ENCODE data around the gene SRCAP.
A peak's percentile ranks its signal among the peaks of the same experiment; 100 is the strongest.

The SRCAP gene

DNA sequence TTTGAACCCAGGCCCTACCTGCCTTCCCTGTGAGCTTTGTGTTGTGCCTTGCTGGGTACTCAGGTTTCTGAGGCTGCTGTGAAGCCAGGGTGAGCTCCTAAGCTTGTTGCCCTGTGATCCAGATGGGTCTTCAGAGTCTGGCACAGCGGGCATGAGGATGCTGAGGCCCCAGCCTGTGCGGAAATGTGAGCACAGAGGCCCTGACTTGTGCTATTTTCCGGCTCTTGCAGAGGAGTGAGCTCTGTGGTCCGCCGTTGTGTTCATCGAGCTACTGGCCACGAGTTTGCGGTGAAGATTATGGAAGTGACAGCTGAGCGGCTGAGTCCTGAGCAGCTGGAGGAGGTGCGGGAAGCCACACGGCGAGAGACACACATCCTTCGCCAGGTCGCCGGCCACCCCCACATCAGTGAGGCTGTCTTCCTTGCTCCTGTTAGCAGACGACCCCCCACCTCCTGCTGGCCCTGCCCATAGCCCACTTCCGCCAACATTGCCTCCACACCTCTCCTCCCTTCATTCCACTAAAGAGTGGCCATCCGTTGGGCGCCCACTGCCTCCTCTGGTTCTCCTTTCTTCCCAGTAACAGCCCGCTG lies 52.0 kb downstream of the SRCAP start:
- peaks cover 57% of the 10 kb centered on the region for H3K36me3 Mint-ChIP-seq (ENCODE audit: insufficient read depth)
- H3K27me3 Mint-ChIP-seq: no peaks in the 10 kb centered on the region
- H3K4me1 Mint-ChIP-seq (ENCODE audit: low read depth in 2 of 2): peaks cover 21 to 34% of the 10 kb centered on the region in 2 donors
- no peaks in the 10 kb centered on the region for H3K9me3 Mint-ChIP-seq
- H3K27ac Mint-ChIP-seq: no peak overlapping the region
- H3K4me3 Mint-ChIP-seq: no peak overlapping the region
- DNase-seq (no peak), ATAC-seq (replicated peaks) (no peak)

- Mint-ChIP-seq H3K27me3 (no peaks in the 10 kb centered on the region), H3K36me3 (ENCODE audit: insufficient read depth) (peaks cover 59% of the 10 kb centered on the region), H3K27ac (no peak overlapping the region), H3K4me1 (ENCODE audit: low read depth in 2 of 2) (peaks cover 11 to 20% of the 10 kb centered on the region in 2 donors), H3K4me3 (no peak overlapping the region), H3K9me3 (no peaks in the 10 kb centered on the region)
- DNase-seq (no peak), ATAC-seq (replicated peaks) (no peak)
Measured at GRCh38 chr16:30753596-30753995, 54.6 kb downstream of the SRCAP start.

GRCh38 chr16:30755955-30756780 lies 57.2 kb downstream of the SRCAP start:
- ATAC-seq (replicated peaks): no peak
- no peak overlapping the region for H3K27ac Mint-ChIP-seq
- peaks cover 9 to 11% of the 10 kb centered on the region in 2 donors for H3K4me1 Mint-ChIP-seq (ENCODE audit: low read depth in 2 of 2)
- no peaks in the 10 kb centered on the region for H3K9me3 Mint-ChIP-seq
- H3K4me3 Mint-ChIP-seq: no peak overlapping the region
- DNase-seq: no peak
- no peaks in the 10 kb centered on the region for H3K27me3 Mint-ChIP-seq
- H3K36me3 Mint-ChIP-seq (ENCODE audit: insufficient read depth): peaks cover 46% of the 10 kb centered on the region

GRCh38 chr16:30756781-30757100 lies 57.8 kb downstream of the SRCAP start:
- no peak for ATAC-seq (replicated peaks)
- Mint-ChIP-seq H3K9me3 (no peaks in the 10 kb centered on the region), H3K27me3 (no peaks in the 10 kb centered on the region), H3K27ac (no peak overlapping the region), H3K4me1 (ENCODE audit: low read depth in 2 of 2) (peaks cover 8 to 13% of the 10 kb centered on the region in 2 donors), H3K36me3 (ENCODE audit: insufficient read depth) (peaks cover 52% of the 10 kb centered on the region), H3K4me3 (no peak overlapping the region)
- DNase-seq: no peak

- no peak for ATAC-seq (replicated peaks)
- no peak overlapping the region for H3K4me3 Mint-ChIP-seq
- peaks cover 8 to 18% of the 10 kb centered on the region in 2 donors for H3K4me1 Mint-ChIP-seq (ENCODE audit: low read depth in 2 of 2)
- DNase-seq: no peak
- H3K27me3 Mint-ChIP-seq: no peaks in the 10 kb centered on the region
- no peaks in the 10 kb centered on the region for H3K9me3 Mint-ChIP-seq
- peaks cover 54% of the 10 kb centered on the region for H3K36me3 Mint-ChIP-seq (ENCODE audit: insufficient read depth)
- no peak overlapping the region for H3K27ac Mint-ChIP-seq
Measured at GRCh38 chr16:30757316-30757715, 58.3 kb downstream of the SRCAP start.

DNA sequence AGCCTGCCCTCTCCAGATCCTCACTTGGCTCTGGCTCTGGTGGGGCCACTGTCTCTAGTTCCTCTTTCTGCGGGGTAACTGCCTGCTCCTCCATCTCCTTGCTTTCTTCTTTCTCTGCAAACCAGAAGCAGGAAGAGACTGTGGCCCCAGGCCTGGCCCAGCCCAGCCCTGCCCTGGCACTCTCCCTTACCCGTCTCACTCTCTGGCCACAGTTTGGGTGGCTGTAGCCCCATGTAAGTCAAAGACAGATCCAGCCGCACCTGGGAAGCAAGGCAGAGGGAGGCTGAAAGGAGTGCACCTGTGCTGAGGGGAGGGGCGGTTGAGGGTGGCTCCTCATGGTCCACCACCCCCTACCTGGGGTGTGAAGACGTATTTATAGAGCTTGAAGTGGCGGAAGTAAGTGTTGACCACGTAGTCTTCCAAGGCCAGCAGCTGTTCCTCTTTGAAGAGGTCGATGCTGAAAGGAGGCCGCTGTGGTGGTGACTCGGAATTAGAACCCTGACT lies 60.1 kb downstream of the SRCAP start:
- peaks cover 55% of the 10 kb centered on the region for H3K36me3 Mint-ChIP-seq (ENCODE audit: insufficient read depth)
- DNase-seq: no peak
- no peaks in the 10 kb centered on the region for H3K9me3 Mint-ChIP-seq
- no peak overlapping the region for H3K27ac Mint-ChIP-seq
- H3K27me3 Mint-ChIP-seq: no peaks in the 10 kb centered on the region
- no peak for ATAC-seq (replicated peaks)
- peak overlapping the region in 1 of 2 donors; percentile 35 for H3K4me3 Mint-ChIP-seq
- peaks cover 23 to 29% of the 10 kb centered on the region in 2 donors for H3K4me1 Mint-ChIP-seq (ENCODE audit: low read depth in 2 of 2)

- Mint-ChIP-seq H3K27me3 (no peaks in the 10 kb centered on the region), H3K4me3 (peak overlapping the region in 1 of 2 donors; percentile 95), H3K27ac (no peak overlapping the region), H3K36me3 (ENCODE audit: insufficient read depth) (peaks cover 51% of the 10 kb centered on the region), H3K9me3 (no peaks in the 10 kb centered on the region), H3K4me1 (ENCODE audit: low read depth in 2 of 2) (peaks cover 23 to 29% of the 10 kb centered on the region in 2 donors)
- no peak for ATAC-seq (replicated peaks)
- DNase-seq: no peak
Measured at GRCh38 chr16:30760001-30760559, 61.1 kb downstream of the SRCAP start.

DNA sequence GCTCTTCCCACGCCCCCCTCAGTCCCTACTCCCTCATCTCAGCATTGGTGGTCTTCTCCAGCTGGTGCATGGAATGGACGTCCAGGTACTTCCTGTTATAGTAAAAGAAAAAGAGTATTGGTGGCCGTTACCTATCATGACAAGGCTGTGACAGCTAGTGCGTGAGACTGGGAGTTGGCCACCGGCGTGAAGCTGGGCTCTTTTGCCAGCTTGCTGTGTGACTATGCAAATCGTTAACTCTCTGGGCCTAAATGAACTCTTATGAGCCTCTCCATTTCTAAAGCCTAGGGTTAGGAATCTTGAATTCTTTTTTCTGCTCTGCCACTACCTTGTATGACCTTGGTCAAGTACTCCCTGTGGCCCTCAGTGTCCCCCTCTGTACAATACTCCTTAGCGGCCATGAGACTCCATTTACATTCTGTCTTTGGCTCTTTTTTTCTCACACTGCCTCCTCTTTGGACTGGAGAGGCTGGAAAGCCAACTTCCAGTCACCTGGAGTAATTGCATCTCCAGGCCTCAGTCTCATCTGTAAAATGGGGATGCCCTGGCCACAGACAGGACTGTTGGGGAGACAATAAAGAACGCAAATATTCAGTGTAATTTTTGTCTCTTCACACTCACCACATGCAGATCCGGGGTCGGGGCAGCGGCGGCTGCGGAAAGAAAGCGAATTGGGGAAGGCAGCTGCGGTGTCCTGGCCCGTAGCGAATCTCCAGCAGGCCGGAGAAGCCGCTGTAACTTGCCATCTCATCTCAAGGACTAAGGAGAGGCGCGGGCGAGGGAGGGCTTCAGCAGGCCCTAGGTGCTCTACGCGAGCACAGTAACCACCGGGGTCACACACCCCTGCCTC lies 61.8 kb downstream of the SRCAP start:
- no peaks in the 10 kb centered on the region for H3K9me3 Mint-ChIP-seq
- H3K4me1 Mint-ChIP-seq (ENCODE audit: low read depth in 2 of 2): peaks cover 27 to 29% of the 10 kb centered on the region in 2 donors
- H3K27ac Mint-ChIP-seq: peak overlapping the region; percentile 93 to 96
- ATAC-seq (replicated peaks) (no peak), DNase-seq (no peak)
- no peaks in the 10 kb centered on the region for H3K27me3 Mint-ChIP-seq
- peak overlapping the region; percentile 95 for H3K4me3 Mint-ChIP-seq
- H3K36me3 Mint-ChIP-seq (ENCODE audit: insufficient read depth): peaks cover 51% of the 10 kb centered on the region

DNA sequence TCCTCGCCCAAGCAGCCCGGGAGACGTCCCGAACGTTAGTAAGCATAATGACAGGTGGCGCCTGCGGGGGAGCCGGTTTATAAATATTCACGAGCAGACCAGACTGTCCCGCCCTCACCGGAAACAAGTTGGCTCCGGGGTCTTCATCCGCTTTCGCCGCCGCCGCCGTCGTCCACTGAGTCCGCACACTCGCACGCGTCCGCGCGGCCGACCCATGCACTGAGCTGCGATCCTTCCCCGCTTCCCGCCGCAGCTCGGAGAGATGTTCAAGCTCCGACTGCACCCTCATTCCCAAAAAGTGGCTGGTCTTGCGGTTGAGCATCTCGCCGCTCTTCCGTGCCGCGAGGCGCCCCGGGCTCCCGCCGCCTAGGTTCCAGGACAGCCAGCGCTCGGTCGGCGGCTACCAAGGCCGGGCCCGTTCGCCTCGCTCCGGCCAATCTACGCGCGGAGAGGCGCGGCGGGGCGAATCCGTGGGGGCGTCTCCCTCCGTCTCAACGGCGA lies 62.5 kb downstream of the SRCAP start:
- Mint-ChIP-seq H3K27ac (peak overlapping the region; percentile 93 to 96), H3K9me3 (no peaks in the 10 kb centered on the region), H3K4me1 (ENCODE audit: low read depth in 2 of 2) (peaks cover 27 to 29% of the 10 kb centered on the region in 2 donors), H3K36me3 (ENCODE audit: insufficient read depth) (peaks cover 52% of the 10 kb centered on the region), H3K27me3 (no peaks in the 10 kb centered on the region), H3K4me3 (peak overlapping the region; percentile 95)
- peak; percentile 36 for ATAC-seq (replicated peaks)
- peak in 2 of 3 experiments; percentile 19 to 27 for DNase-seq

- Mint-ChIP-seq H3K36me3 (ENCODE audit: insufficient read depth) (peaks cover 52% of the 10 kb centered on the region), H3K27ac (peak within 1 kb of the TSS; percentile 93 to 96), H3K4me3 (peak within 1 kb of the TSS; percentile 95), H3K27me3 (no peaks in the 10 kb centered on the region), H3K9me3 (no peaks in the 10 kb centered on the region), H3K4me1 (ENCODE audit: low read depth in 2 of 2) (peaks cover 34 to 35% of the 10 kb centered on the region in 2 donors)
- peak; percentile 92 for ATAC-seq (replicated peaks)
- peak; percentile 84 to 89 (median 88) for DNase-seq
Measured at GRCh38 chr16:30761928-30762902, 63.2 kb downstream of the SRCAP start, which contains the start of the genes CFAP119 and RNF40. Gene CFAP119 (minus strand): TSS chr16:30762062. CDS start chr16:30761748, 314 bp downstream. Gene RNF40 (plus strand): TSS chr16:30762322. CDS start chr16:30762546, 224 bp downstream.

DNA sequence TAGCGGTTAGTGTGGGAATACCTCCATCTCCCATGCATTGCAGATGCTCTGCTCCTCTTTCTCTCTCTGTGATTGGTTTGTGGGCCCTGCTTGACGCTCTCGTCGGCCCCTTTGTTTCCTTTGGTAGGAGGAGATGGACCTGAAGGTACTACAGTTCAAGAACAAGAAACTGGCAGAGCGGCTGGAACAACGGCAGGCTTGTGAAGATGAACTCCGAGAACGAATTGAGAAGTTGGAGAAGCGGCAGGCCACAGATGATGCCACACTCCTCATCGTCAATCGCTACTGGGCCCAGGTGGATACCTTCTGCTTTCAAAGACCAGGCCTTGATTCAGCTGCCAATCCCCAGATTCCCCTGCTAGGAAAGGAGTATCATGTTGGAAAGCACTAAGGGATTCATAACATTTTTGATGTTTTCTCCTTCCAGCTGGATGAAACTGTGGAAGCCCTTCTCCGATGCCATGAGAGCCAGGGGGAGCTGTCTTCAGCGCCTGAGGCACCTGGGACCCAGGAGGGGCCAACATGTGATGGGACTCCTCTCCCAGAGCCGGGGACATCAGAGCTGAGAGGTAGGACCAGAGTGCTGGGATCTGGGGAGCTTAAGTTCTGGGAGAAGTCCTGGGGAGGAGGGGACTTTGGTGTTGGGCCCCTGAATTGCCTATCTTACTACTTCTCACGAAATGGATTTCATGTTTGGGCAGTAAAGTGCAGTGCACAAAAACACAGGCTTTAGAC lies 64.2 kb downstream of the SRCAP start:
- Mint-ChIP-seq H3K36me3 (ENCODE audit: insufficient read depth) (peaks cover 57% of the 10 kb centered on the region), H3K4me1 (ENCODE audit: low read depth in 2 of 2) (peaks cover 36 to 44% of the 10 kb centered on the region in 2 donors), H3K4me3 (peak overlapping the region; percentile 95), H3K27me3 (no peaks in the 10 kb centered on the region), H3K9me3 (no peaks in the 10 kb centered on the region), H3K27ac (peak overlapping the region; percentile 93 to 96)
- DNase-seq (no peak), ATAC-seq (replicated peaks) (no peak)

Measured in effector memory CD8-positive, alpha-beta T cell (primary cell).